Measurements from ENCODE around the gene PCNX2.

PCNX2 gene

GRCh38 chr1:233295237-233295974 lies at the start of gene PCNX2:
PCNX2 (minus strand) TSS chr1:233295725; CDS start chr1:233295478, 247 bp downstream.
- DNase-seq = peak; percentile 77

- DNase-seq = no peak
These were observed 47.7 kb upstream of the PCNX2 start for GRCh38 chr1:233343262-233343661.

GRCh38 chr1:233342086-233342485 lies 46.6 kb upstream of the PCNX2 start:
- no peak for DNase-seq

- DNase-seq = peak; percentile 24
These were observed 45.5 kb upstream of the PCNX2 start for GRCh38 chr1:233340966-233341516.

GRCh38 chr1:233340031-233340555 lies 44.6 kb upstream of the PCNX2 start:
- DNase-seq = no peak

GRCh38 chr1:233338102-233338501 lies 42.6 kb upstream of the PCNX2 start:
- no peak for DNase-seq

GRCh38 chr1:233337505-233337904 lies 42.0 kb upstream of the PCNX2 start:
- DNase-seq = no peak

GRCh38 chr1:233336554-233337456 lies 41.3 kb upstream of the PCNX2 start:
- no peak for DNase-seq

- no peak for DNase-seq
These were observed 38.6 kb upstream of the PCNX2 start for GRCh38 chr1:233334092-233334491.

GRCh38 chr1:233333086-233333485 lies 37.6 kb upstream of the PCNX2 start:
- no peak for DNase-seq

GRCh38 chr1:233331676-233332519 lies 36.4 kb upstream of the PCNX2 start:
- DNase-seq = no peak

GRCh38 chr1:233328142-233328921 lies 32.8 kb upstream of the PCNX2 start:
- peak; percentile 36 for DNase-seq

- DNase-seq = no peak
These were observed 32.2 kb upstream of the PCNX2 start, which contains the start of gene MAP3K21 for GRCh38 chr1:233327651-233328141. MAP3K21 (plus strand) TSS chr1:233327724; CDS start chr1:233328029, 305 bp downstream.

GRCh38 chr1:233326811-233327650 lies 31.5 kb upstream of the PCNX2 start:
- peak; percentile 85 for DNase-seq

GRCh38 chr1:233326319-233326718 lies 30.8 kb upstream of the PCNX2 start:
- no peak for DNase-seq

GRCh38 chr1:233323718-233324117 lies 28.2 kb upstream of the PCNX2 start:
- no peak for DNase-seq

GRCh38 chr1:233320023-233320422 lies 24.5 kb upstream of the PCNX2 start:
- DNase-seq = no peak

GRCh38 chr1:233319272-233319671 lies 23.7 kb upstream of the PCNX2 start:
- DNase-seq = no peak

- no peak for DNase-seq
These were observed 20.9 kb upstream of the PCNX2 start for GRCh38 chr1:233316473-233316872.

GRCh38 chr1:233315718-233316301 lies 20.3 kb upstream of the PCNX2 start:
- DNase-seq = no peak
